ENCODE measurements around the gene ROPN1B.

- no peak for TF ChIP-seq CTCF (IDR thresholded peaks at IDR 0.05)
- TF ChIP-seq POLR2A (IDR thresholded peaks at IDR 0.05): no peak
These were observed 40.2 kb downstream of the ROPN1B start for GRCh38 chr3:126009181-126009580.

All from esophagus squamous epithelium (tissue), 4 donors.